Activated naive CD4-positive, alpha-beta T cell (primary cell): ENCODE measurements around the gene AKNA.

Source experiments
- DNase-seq, 4 experiments: peaks; one replicate each; lab custom pipeline; 2025; lab: John Stamatoyannopoulos, UW

AKNA gene

DNA sequence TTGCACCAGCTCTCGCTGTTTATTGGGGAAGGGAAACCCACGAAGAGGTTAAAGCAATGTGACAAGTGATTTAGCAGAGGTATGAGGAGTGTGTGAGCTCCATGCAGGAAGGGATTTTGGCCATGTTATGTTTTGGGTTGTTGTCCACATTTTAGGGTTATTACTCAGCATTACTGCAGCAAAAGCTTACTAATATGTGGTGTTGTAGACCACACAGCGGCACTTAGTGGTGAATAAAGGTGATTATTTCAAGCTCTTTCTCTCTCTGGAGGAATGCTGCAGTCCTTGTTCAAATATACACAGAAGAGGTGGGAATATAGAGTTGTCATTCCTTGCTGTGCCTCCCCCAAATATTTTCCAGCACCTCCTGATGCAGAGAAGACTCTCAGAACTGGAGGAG lies 29.7 kb upstream of the AKNA start:
- no peak for DNase-seq

DNA sequence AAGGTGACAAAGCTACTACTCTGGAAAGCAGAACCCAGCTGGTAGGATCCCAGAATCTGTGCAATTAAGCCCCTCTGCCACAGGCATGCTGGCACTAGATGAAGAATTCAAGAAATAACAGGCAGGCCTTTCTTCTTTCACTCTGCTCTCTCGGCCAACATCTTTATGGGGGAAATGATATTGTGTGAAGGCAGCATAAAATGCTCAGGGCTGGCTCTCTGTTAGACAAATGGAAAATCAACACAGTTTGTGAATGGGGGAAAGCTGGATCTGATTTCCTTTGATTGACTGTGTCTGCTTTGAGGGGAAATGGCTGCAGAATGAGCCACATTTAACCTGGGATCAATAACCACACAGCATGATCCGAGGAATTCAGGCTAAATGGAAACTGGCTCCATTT lies 29.1 kb upstream of the AKNA start:
- no peak for DNase-seq

DNA sequence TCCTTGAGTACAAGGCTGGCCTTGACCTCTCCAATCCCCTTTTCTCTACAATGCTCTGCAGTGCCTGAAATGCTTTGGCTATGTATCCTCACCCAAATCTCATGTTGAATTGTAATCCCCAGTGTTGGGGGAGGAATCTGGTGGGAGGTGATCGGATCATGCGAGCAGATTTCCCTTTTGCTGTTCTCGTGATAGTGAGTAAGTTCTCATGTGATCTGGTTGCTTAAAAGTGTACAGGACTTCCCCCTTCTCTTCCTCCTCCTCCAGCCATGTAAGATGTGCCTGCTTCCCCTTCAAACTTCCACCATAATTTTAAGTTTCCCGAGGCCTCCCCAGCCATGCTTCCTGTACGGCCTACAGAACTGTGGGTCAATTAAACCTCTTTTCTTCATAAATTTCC lies 28.5 kb upstream of the AKNA start:
- DNase-seq, result no peak

DNA sequence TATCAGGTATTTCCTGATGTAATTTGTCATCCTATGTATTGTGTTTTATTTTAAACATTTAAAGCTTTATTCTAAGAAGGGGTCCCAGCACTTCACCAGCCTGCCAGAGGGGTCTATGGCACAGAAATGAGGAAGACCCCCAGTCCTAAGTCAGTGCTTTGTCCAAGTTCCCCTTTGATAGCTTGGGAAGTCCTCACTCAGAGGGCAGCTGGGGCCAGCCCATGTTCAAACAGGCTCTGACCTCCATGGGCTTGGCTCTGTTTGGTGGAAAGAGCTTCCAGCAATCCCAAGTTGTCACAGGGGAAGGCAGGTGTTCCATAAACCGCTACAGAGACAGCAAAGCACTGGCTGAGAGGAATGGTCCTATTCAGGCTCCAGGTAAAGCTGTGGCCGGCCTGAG lies 26.6 kb upstream of the AKNA start:
- DNase-seq, result no peak

DNA sequence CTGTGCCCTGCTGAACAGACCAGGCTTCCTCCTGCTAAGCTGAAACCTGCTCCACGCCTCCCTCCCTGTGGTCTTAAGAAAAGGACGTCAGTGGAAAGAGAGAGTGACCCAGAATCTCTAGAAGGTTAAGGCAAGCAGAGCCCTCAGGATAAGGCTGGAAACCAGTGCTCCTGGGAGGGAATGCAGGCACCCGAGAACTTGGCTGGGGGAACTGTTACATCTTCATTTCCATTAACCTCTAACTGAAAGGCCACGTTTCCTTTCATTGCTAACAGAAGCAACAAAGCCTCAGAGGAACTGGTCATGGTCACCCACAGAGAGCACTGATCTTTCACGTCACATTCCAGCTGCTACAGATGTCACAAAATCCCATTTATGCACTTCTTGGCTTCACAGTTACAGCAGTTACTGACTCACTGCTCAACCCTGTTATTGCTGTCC lies 26.1 kb upstream of the AKNA start:
- no peak for DNase-seq

DNA sequence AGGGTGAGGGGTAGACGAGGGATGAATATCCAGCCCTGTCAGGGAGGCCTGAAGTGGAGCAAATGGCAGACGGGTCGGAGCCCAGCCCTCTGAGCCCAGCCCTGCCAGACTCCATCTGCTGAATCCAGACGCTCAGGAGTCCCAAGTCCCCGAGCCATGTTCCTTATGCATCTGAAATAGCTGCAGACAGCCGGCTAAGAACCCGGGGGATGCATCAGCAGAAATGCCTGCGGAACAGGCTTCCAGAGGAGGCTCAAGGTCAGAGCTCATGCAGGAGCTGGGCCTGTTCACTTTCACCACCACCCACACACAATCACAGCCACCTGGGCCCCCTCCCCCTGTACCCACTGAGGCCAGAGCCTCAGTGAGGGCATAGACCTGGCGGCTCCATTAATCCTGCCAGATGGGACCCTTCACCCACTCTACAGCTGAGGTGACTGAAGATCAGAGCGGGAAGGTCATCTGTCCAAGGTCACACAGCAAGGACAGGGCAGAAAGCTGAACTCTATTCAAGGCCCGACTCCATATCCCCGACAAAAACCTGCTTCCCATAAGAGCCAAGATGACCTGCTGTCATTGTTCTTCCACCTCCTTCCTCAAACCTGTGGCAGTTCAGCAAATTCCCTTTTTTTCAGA lies 24.4 kb upstream of the AKNA start:
- DNase-seq, result no peak

DNA sequence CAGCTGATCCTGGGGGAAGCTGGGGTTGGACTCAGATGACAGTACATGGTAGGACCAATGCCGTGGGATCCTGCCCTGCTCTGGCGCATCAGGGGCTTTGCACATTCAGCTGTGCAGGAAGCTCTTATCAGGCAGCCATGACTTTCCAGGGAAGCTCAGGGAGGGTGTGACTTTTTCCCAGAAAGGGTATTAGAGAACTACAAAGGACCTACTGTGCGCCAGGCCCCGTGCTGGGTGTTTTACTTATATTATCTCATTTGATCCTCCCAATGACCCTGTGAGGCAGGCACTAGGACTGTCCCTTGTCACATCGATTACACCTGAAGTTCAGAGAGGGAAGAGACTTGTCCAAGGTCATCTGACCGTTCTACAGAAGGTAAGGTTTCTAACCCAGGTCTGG lies 23.7 kb upstream of the AKNA start:
- DNase-seq, result no peak

DNA sequence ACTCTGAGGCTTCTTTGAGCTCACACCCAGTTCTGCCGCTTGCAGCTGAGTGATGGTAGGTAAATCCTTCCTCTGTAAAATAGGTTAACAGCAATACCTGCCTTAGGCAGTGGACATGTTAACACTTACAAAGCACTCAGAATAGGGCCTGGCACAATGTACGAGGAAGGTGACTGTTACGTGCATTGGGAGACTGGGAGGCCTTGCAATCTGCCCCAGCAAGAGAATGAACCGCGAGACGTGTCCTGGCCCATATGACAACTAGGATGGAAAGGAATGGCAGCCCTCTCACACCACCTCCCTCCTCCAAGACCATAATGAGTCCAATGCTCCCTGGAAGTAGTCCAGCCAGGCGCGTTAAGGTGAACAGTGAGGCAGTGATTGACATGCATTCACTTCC lies 23.1 kb upstream of the AKNA start:
- DNase-seq, result no peak

DNA sequence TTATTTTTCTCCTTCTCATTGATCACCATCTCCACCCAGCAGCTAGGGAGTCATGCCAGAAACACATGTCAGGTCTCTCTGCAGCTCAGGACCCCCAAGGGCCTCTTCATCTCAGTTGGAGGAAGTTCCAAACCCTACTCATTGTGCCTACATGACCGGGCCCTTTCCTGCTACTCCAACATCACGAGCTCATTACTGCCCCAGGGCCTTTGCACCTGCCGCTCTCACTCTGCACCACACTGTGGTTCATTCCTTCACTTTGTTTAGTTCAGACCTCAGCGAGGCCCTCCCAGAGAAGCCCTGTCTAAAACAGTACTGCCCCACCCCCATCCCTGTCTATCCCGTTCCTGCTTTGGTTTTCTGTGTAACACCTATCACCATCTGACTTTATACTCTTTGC lies 22.1 kb upstream of the AKNA start:
- DNase-seq, result no peak

DNA sequence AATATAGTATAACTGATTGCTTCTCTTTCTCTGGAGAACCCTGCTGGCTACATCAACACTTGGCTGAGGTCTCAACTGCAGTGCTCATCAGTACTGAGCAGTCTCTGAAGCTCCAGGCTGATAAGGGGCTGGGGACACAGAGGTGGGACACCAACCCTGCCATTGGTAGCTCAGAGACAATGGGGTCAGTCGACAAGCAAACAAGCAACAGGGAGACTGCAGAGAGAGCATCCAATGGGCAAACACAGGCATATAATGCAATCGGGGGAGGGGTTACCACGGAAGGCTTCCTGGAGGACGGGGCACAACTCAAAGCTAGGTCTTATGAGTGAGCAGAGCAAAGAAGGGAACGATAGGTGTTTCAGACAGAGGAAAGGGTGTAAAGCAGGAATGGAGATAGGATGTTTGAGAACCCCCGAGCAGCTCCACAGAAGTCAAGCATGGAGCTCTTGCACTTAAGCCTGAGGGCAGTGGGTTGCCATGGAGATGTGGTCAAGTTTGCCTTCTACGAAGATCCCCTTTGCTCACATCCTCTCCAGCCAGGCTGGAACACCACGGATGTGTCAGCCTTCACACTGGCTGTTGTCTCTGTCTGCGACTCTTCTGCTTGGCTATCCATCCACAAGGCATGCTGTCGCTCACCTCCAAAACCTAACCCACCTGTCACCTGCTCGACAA lies 21.5 kb upstream of the AKNA start:
- no peak for DNase-seq

DNA sequence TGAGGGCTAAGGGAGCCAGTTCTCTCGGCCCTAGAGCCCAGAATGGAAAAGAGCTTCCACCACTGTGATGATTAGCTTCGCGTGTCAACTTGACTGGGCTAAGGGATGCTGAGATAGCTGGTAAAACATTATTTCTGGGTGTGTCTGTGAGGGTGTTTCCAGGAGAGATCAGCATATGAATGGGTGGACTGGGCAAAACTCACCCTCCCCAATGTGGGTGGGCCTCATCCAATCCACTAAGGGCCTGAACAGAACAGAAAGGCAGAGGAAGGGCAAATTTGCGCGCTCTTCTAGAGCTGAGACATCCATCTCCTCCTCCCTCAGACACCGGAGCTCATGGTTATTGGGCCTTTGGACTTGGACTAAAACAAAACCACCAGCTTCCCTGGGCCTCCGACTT lies 20.9 kb upstream of the AKNA start:
- no peak for DNase-seq

DNA sequence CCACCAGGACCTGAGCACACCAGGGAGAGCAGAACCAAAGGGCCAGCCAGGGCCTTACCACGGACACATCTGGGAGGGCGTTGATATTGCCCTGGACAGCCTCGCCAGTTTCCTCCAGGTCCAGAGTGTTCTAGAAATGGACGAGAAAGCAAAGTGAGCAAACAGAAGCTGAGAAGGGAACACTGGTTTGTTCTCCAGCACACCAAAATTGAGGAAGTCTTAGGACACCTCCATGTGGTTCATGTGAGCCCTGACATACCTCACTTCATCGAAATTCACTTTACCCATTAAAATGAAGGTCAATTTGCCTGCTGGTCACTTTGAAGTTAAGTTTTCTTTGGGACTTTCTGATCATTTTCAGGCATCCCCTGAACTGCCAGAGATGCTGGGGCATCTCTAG lies 20.1 kb upstream of the AKNA start:
- no peak for DNase-seq

DNA sequence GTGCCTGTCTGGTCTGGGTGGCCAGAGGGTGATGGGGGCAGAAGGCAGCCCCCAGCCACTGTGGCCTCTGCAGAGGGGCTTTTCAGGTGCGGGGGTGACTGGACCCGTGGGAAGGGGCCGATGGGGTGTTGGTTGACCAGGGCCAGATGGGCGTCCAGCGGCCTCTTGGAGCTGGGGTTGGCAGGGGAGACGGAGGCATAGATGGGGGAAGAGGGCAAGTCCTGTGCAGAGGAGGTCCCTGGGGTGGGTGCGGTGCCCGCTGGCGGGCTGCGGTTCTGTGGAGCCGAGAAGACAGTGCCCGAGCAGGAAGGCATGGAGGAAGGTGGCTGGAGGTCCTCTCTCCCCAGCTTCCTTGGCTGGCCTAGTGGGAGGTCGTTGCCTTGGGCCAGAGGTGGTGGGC lies 18.7 kb upstream of the AKNA start:
- DNase-seq, result no peak

DNA sequence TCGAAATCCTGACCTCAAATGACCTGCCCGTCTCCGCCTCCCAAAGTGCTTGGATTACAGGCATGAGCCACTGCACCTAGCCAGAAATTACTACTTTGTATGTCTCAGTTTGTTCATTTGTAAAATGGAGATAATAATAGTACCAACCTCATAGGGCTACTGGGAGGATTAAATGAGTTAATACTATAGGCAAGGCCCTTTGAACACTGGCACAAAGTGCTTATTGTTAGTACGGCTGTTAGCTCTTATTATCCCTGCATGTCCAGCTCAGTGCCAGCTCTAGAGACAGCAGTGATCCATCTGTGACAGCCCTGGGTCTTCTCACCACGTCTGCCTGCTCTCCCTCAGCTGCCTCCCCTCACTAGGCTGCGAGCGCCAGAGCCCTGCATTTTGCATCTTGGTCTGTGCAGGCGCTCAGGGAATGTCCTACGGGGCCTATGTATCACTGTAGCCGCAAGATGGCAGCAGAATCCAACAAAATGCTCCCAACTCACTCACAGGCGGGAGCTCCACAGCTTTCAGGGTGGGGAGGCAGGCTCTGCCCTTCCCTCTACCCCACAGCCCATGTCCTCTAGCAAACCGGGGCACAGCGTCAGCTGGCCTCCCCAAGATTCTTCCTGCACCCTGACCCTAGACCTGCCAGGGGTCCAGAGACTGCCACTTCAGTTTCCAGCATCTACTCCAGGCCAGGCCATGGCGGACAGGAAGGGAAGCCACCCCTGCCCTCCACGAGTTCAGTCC lies 17.7 kb upstream of the AKNA start:
- DNase-seq, result peak; percentile 46 to 64 (median 56)

DNA sequence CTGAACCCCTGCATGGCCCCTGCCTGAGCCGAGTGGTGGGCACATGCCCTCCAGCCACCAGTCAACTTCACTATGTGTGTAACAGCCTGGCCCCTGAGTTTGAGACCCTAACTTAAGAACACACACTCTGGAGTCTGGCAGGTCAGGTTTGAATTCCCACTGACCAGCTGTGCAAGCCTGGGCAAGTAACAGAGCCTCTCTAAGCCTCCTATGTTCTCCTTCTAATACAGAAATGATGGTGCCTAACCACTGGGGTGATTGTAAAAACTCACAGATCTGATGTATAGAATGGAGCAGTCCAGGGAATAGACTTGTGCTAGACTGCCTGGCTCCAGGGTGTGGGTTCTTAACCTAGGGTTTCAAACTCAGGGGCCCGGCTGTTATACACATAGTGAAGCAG lies 16.7 kb upstream of the AKNA start:
- DNase-seq, result no peak

DNA sequence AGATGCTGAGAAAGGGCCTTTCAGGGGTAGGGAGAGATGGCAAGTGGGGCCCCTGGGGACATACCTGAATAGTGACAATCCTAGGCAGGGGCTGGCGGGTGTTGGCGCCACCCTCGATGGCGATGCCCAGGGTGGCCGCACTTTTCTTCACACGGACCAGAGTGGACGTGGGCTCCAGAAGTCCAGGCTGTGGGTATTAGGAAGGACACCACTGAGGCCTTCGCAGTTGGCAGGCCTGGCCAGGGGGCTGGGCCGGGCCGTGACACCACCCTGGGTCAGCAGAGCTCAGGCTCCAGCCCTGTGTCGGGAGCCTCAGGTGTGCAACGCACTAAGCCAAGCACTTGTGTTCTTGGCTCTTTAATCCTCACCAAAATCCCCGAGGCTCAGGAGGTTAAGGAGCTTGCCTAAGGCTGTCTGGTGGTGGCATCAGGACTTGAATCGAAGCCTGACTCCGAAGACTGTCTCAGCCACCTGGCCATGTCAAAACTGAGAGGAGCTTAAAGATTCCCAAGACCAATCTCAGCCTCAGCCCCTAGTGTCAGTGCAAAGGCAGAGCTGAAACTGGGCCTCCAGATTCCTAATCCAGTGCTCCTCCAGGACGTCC lies 15.5 kb upstream of the AKNA start:
- no peak for DNase-seq

DNA sequence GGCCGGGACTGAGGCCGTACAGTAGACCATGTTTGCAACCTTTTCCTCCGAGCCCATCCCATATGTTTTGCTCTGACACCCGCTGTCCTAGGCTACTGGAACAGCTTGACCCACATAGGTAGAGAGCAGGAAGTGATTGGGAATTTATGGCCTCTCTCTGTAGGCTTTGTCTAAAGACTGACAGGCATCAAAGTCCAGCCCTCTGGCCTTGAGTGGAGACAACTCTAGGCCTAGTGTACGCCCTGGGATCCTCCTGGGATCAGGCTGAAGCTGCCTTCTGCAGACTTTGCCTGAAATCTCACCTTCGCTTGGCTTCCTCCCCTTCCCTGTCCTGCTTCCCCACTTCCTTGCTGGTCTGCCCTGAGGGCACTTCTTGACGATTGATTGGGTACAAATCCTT lies 13.6 kb upstream of the AKNA start:
- DNase-seq, result no peak

DNA sequence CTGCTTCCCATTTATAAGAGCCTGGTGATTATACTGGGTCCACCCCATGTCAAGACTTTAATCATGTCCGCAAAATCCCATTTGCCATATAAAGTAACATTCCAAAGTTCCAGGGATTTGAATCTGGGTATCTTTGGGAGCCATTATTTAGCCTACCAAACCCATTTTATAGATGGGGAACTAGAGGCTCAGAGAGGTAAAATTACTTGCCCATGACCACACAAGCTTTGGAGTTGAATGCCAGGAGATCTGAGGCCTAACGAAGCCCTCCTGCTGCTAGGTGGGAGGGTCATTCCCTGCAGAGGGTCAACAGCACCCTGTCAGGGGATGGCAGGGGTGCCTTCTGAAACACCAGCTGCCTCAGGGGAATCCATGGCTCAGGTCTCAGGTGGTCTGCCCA lies 13.0 kb upstream of the AKNA start:
- DNase-seq, result no peak

DNA sequence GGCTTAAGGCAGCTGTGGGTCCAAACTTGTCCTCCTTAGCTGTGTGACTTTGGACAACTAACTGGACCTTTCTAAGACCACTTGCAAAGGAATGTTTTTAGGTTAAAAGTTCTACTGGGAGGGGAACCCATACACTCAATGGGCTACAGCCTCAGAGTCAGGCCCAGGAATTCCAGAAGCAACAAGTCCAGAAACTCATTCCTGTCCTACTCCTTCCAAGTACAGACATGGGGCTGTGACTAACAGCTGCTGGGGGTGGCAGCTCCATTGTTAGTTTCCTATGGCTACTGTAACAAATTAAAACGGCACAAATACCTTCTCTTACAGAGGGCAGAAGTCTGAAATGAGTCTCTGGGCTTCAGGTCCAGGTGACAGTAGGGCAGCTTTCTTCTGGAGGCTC lies 12.4 kb upstream of the AKNA start:
- DNase-seq, result no peak

DNA sequence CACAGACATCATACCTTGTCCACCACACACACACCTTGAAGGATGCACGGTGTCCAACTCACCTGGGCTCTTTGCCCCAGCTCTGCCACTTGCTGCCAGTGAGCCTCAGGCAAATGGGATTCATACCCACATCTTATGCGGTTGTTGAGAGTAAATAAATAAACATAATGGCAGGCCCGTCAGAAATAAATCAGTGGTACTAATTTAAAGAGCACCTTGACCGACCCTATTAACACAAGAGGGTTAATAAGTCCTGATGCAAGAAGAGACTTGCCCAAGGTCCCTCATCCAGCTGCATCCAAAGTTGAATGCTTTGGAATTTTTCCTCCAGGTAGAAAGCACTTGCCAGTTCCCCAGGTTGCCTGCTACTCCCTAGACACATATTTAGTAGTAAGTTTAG lies 11.6 kb upstream of the AKNA start:
- DNase-seq, result no peak

DNA sequence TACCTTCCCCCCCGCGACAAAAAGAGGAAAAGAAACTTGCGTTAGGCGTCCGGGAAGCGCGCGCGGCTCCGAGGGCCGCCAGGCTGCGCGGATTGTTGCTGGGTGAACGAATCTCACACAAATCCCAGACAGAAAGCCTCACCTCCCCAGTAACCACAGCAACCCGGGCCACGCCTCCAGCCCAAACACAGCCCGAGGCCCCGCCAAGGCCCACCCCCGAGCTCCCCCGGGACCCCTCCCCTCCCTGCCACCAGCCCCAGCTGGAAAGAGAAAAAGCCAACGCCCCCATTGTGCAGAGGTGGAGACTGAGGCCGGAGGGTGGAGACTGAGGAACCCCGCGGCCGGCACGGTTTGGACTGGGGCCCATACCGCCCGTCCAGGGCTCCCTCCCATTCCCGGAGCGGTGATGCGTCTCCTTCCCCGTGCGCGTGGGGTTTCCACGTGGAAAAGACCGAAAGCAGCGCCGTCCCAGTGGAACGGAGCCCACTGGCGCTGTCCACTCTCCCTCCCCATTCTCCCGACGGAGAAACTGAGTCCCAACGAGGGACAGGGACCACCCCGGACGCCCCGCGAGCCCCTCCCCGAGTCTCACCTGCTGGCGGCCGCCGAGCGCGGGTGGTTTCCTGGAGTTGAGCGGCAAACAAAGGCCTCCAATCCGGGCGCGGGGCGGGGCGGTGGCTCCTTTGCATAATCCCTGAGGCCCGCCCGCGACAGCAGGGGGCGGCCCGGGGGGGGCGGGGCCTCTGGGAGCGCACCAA lies 10.2 kb upstream of the AKNA start:
- peak; percentile 78 to 96 (median 90) for DNase-seq

DNA sequence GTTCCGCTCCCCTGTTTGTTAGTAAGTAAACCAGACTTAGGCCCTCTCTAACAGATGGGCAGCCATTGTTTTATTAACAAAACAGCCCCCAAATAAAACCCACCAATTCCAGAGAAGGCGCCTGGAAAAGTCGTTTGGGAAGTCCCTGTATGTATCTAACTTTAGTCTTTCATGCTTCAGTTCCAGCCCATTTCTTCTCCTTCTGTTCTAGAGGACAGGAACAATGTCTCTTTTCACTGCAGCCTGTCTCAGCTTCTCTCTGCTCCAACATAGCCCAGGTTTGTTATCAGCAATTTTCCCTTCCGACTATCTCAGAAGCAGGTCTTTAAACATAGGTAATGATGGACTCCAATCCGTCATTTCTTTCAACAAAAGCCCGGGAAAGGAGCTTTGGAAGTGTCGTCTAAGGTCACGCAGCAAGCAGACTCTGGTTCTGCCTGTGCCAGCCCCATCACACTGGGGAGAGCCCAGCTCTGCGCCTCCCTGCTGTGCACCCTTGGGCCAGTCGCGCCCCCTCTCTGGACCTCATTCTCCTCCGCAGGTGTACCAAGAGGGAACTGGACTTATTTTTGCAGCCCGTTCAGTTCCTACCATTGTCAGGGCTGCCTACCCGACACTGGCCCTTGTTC lies 9.6 kb upstream of the AKNA start:
- DNase-seq, result no peak
